Chondrocyte (in vitro differentiated cells): ENCODE data around the gene TMEM35B. TPM values are rescaled to one million over a fixed set of nuclear protein-coding genes. Genes with fewer than 3 reads are reported as not detected.

Experiments
- DNase-seq: peaks from one replicate; pipeline ENCODE4 v3.0.0; 2021; ENCODE audit warnings: mixed read lengths, low spot score
- H3K27ac Mint-ChIP-seq: one replicate; pipeline ENCODE4 v1.8.0; 2021; ENCODE audit warnings: mild to moderate bottlenecking, moderate library complexity, mixed read lengths; ENCODE audit not compliant: unreplicated experiment
- H3K27me3 Mint-ChIP-seq: 2 replicates; pipeline ENCODE4 v1.8.0; 2021; ENCODE audit warnings: low read depth, mixed read lengths
- H3K36me3 Mint-ChIP-seq: 2 replicates; pipeline ENCODE4 v1.8.0; 2021; ENCODE audit warnings: low read depth, mixed read lengths
- H3K4me1 Mint-ChIP-seq: 2 replicates; pipeline ENCODE4 v1.8.0; 2021; ENCODE audit warnings: low read depth, mild to moderate bottlenecking, mixed read lengths
- H3K4me3 Mint-ChIP-seq: one replicate; pipeline ENCODE4 v1.8.0; 2021; ENCODE audit warnings: mild to moderate bottlenecking, moderate library complexity, mixed read lengths; ENCODE audit not compliant: unreplicated experiment
- H3K9me3 Mint-ChIP-seq: 2 replicates; pipeline ENCODE4 v1.8.0; 2021; ENCODE audit warnings: low read depth, mixed read lengths
- CTCF ChIP-seq: fragments of 200-600 bp; sonication (generic); IDR thresholded peaks from 2 replicates; pipeline ENCODE4 v1.5.0; 2021; ENCODE audit warnings: antibody characterized with exemption, mild to moderate bottlenecking, moderate library complexity
- long read RNA-seq: library from polyadenylated mRNA; stranded (forward); transcript quantifications from one replicate; pipeline ENCODE4 v2.0.0, GENCODE V29; 2021
- total RNA-seq: library from RNA; stranded (reverse); gene quantifications from 3 replicates; pipeline ENCODE4 v1.2.1, GENCODE V29; 2021

TMEM35B gene
- total RNA-seq = 16.2 to 19.1 TPM (median 17.7 TPM) in 3 replicates
- long read RNA-seq, transcript TMEM35B-201 (3 exons, 922 nt) = major isoform, 33 of 35 reads
- long read RNA-seq, partial matches to known transcripts = 0 of 35 reads
- long read RNA-seq, other reads (novel, unspliced or antisense) = 2 of 35 reads

GRCh38 chr1:34984793-34985608 lies at the start of gene TMEM35B:
TMEM35B (minus strand) TSS chr1:34985347; CDS start chr1:34985305, 42 bp downstream.
- Mint-ChIP-seq H3K36me3 (peaks cover 8% of the 10 kb centered on the region), H3K27me3 (no peaks in the 10 kb centered on the region), H3K4me1 (peaks cover 26% of the 10 kb centered on the region), H3K27ac (peak within 1 kb of the TSS; percentile 95), H3K9me3 (no peaks in the 10 kb centered on the region), H3K4me3 (peak within 1 kb of the TSS; percentile 98)
- peak; percentile 27 for TF ChIP-seq CTCF
- peak; percentile 92 for DNase-seq

GRCh38 chr1:35033346-35033745 lies 48.2 kb upstream of the TMEM35B start:
- Mint-ChIP-seq H3K36me3 (no peaks in the 10 kb centered on the region), H3K9me3 (peaks cover 17% of the 10 kb centered on the region), H3K27me3 (no peaks in the 10 kb centered on the region), H3K4me3 (no peak overlapping the region), H3K4me1 (peaks cover 15% of the 10 kb centered on the region), H3K27ac (no peak overlapping the region)
- no peak for DNase-seq
- no peak for TF ChIP-seq CTCF

GRCh38 chr1:35032384-35032739 lies 47.2 kb upstream of the TMEM35B start:
- H3K4me1 Mint-ChIP-seq = peaks cover 19% of the 10 kb centered on the region
- H3K36me3 Mint-ChIP-seq = peaks cover 2% of the 10 kb centered on the region
- no peak for DNase-seq
- H3K4me3 Mint-ChIP-seq = no peak overlapping the region
- no peak overlapping the region for H3K27ac Mint-ChIP-seq
- H3K9me3 Mint-ChIP-seq = peaks cover 17% of the 10 kb centered on the region
- no peaks in the 10 kb centered on the region for H3K27me3 Mint-ChIP-seq
- no peak for TF ChIP-seq CTCF

GRCh38 chr1:35030756-35031446 lies 45.8 kb upstream of the TMEM35B start:
- TF ChIP-seq CTCF = no peak
- peaks cover 17% of the 10 kb centered on the region for H3K9me3 Mint-ChIP-seq
- no peak for DNase-seq

GRCh38 chr1:35030338-35030737 lies 45.2 kb upstream of the TMEM35B start:
- H3K27me3 Mint-ChIP-seq = no peaks in the 10 kb centered on the region
- no peak for DNase-seq
- H3K27ac Mint-ChIP-seq = peak overlapping the region; percentile 95

More at GRCh38 chr1:35030756-35031446, 45.8 kb upstream of the TMEM35B start:
- no peaks in the 10 kb centered on the region for H3K27me3 Mint-ChIP-seq
- H3K27ac Mint-ChIP-seq = peak overlapping the region; percentile 95
- peak overlapping the region; percentile 88 for H3K4me3 Mint-ChIP-seq
- H3K4me1 Mint-ChIP-seq = peaks cover 27% of the 10 kb centered on the region
- H3K36me3 Mint-ChIP-seq = peaks cover 9% of the 10 kb centered on the region

More at GRCh38 chr1:35030338-35030737, 45.2 kb upstream of the TMEM35B start:
- peak overlapping the region; percentile 88 for H3K4me3 Mint-ChIP-seq
- H3K36me3 Mint-ChIP-seq = peaks cover 9% of the 10 kb centered on the region
- peaks cover 16% of the 10 kb centered on the region for H3K9me3 Mint-ChIP-seq
- no peak for TF ChIP-seq CTCF
- peaks cover 27% of the 10 kb centered on the region for H3K4me1 Mint-ChIP-seq
